ENCODE measurements around the gene LRRC73.
"Not testable (repeated sequence)": the region's sequence is repeated elsewhere in the genome, so short reads cannot be mapped to it uniquely, and the experiment has no call there.

LRRC73 gene

GRCh38 chr6:43459535-43459934 lies 50.6 kb downstream of the LRRC73 start:
- no peak for TF ChIP-seq CTCF (IDR thresholded peaks at IDR 0.05)

GRCh38 chr6:43458154-43458553 lies 52.0 kb downstream of the LRRC73 start:
- H3K4me3 Mint-ChIP-seq; DNase-seq; H3K9me3 Mint-ChIP-seq; H3K36me3 Mint-ChIP-seq (ENCODE audit: low read depth); H3K27ac Mint-ChIP-seq: not testable (repeated sequence)
- Mint-ChIP-seq H3K4me1 (peaks cover 31% of the 10 kb centered on the region), H3K27me3 (ENCODE audit: low read depth, poor library complexity) (peaks cover 72% of the 10 kb centered on the region)

More at GRCh38 chr6:43459535-43459934, 50.6 kb downstream of the LRRC73 start:
- no peak for DNase-seq
- H3K27me3 Mint-ChIP-seq (ENCODE audit: low read depth, poor library complexity), result peaks cover 62% of the 10 kb centered on the region
- H3K9me3 Mint-ChIP-seq, result peaks cover 5% of the 10 kb centered on the region
- H3K4me3 Mint-ChIP-seq, result no peak overlapping the region
- no peak overlapping the region for H3K27ac Mint-ChIP-seq
- peaks cover 28% of the 10 kb centered on the region for H3K4me1 Mint-ChIP-seq
- no peaks in the 10 kb centered on the region for H3K36me3 Mint-ChIP-seq (ENCODE audit: low read depth)

- Mint-ChIP-seq H3K4me3 (no peak overlapping the region), H3K36me3 (ENCODE audit: low read depth) (peaks cover 9% of the 10 kb centered on the region), H3K27me3 (ENCODE audit: low read depth, poor library complexity) (peaks cover 69% of the 10 kb centered on the region), H3K9me3 (peaks cover 5% of the 10 kb centered on the region), H3K4me1 (peaks cover 26% of the 10 kb centered on the region), H3K27ac (no peak overlapping the region)
- no peak for TF ChIP-seq CTCF (IDR thresholded peaks at IDR 0.05)
- DNase-seq, result no peak
These were observed 52.5 kb downstream of the LRRC73 start for GRCh38 chr6:43457643-43458042.
